Limb (tissue), 2 donors: Measurements from ENCODE around the gene TBX6.

Experiments
- DNase-seq, 2 donors: peaks; one replicate each; pipeline ENCODE4 v3.0.0-alpha.2; 2016; ENCODE audit errors: extremely low spot score in 2 of 2

Gene TBX6

GRCh38 chr16:30087181-30087898 lies 4.4 kb downstream of the TBX6 start:
- DNase-seq = no peak

- no peak for DNase-seq
Measured at GRCh38 chr16:30086291-30087140, 5.2 kb downstream of the TBX6 start.

- no peak for DNase-seq
Measured at GRCh38 chr16:30085820-30086219, 5.9 kb downstream of the TBX6 start.

GRCh38 chr16:30085247-30085646 lies 6.5 kb downstream of the TBX6 start:
- no peak for DNase-seq

- DNase-seq = no peak
Measured at GRCh38 chr16:30084816-30085159, 6.9 kb downstream of the TBX6 start.

- no peak for DNase-seq
Measured at GRCh38 chr16:30084096-30084815, 7.5 kb downstream of the TBX6 start.

GRCh38 chr16:30083216-30084055 lies 8.3 kb downstream of the TBX6 start:
- DNase-seq = no peak

GRCh38 chr16:30082545-30083090 lies 9.1 kb downstream of the TBX6 start:
- no peak for DNase-seq

- DNase-seq = no peak
Measured at GRCh38 chr16:30079480-30079879, 12.2 kb downstream of the TBX6 start.

GRCh38 chr16:30078744-30079143 lies 13.0 kb downstream of the TBX6 start:
- no peak for DNase-seq

- DNase-seq = no peak
Measured at GRCh38 chr16:30077656-30078055, 14.1 kb downstream of the TBX6 start.

GRCh38 chr16:30076276-30076791 lies 15.4 kb downstream of the TBX6 start:
- no peak for DNase-seq

GRCh38 chr16:30075503-30076275 lies 16.0 kb downstream of the TBX6 start, which contains the start of gene PPP4C:
Gene PPP4C, plus strand, starts transcription at chr16:30075994. Its CDS starts 384 bp downstream, at chr16:30076378.
- peak; percentile 90 to 92 for DNase-seq

GRCh38 chr16:30070490-30070889 lies 21.2 kb downstream of the TBX6 start:
- DNase-seq = no peak

- no peak for DNase-seq
Measured at GRCh38 chr16:30069611-30070462, 21.9 kb downstream of the TBX6 start.

GRCh38 chr16:30068750-30069610 lies 22.7 kb downstream of the TBX6 start:
- peak in 1 of 2 donors; percentile 50 for DNase-seq

GRCh38 chr16:30068333-30068732 lies 23.4 kb downstream of the TBX6 start:
- no peak for DNase-seq

GRCh38 chr16:30067584-30067916 lies 24.2 kb downstream of the TBX6 start:
- no peak for DNase-seq
